NCI-H2227 treated with DMSO at 0.1 percent for 48 hours (cell line): Measurements from ENCODE around the gene DCTN3.

Source experiments
- DNase-seq: peaks from one replicate; lab custom pipeline; 2025; lab: John Stamatoyannopoulos, UW

DCTN3 gene

GRCh38 chr9:34620061-34620994 is at the start of gene DCTN3:
Gene DCTN3, minus strand, starts transcription at chr9:34620495. Its CDS starts 31 bp downstream, at chr9:34620464.
- DNase-seq, result peak; percentile 87

- DNase-seq, result peak; percentile 89
Measured at GRCh38 chr9:34665381-34666250, 45.3 kb upstream of the DCTN3 start.

GRCh38 chr9:34665067-34665380 is 44.7 kb upstream of the DCTN3 start:
- no peak for DNase-seq

- DNase-seq, result peak; percentile 3
Measured at GRCh38 chr9:34664281-34665066, 44.2 kb upstream of the DCTN3 start.

GRCh38 chr9:34663303-34663605 is 43.0 kb upstream of the DCTN3 start:
- DNase-seq, result no peak

GRCh38 chr9:34662526-34663302 is 42.4 kb upstream of the DCTN3 start, which contains the start of gene CCL27:
Gene CCL27, minus strand, starts transcription at chr9:34662657. Its CDS starts 24 bp downstream, at chr9:34662633.
- DNase-seq, result no peak

- DNase-seq, result no peak
Measured at GRCh38 chr9:34659592-34660253, 39.4 kb upstream of the DCTN3 start.

- no peak for DNase-seq
Measured at GRCh38 chr9:34658461-34658860, 38.2 kb upstream of the DCTN3 start.

- no peak for DNase-seq
Measured at GRCh38 chr9:34656992-34657391, 36.7 kb upstream of the DCTN3 start.

GRCh38 chr9:34655394-34655793 is 35.1 kb upstream of the DCTN3 start:
- DNase-seq, result no peak

GRCh38 chr9:34654323-34655051 is 34.2 kb upstream of the DCTN3 start:
- no peak for DNase-seq

- no peak for DNase-seq
Measured at GRCh38 chr9:34653151-34654072, 33.1 kb upstream of the DCTN3 start.

- DNase-seq, result no peak
Measured at GRCh38 chr9:34652602-34653000, 32.3 kb upstream of the DCTN3 start.

- DNase-seq, result no peak
Measured at GRCh38 chr9:34651876-34652601, 31.7 kb upstream of the DCTN3 start, which contains the start of gene IL11RA. Gene IL11RA, plus strand, starts transcription at chr9:34652185. Its CDS starts 3,033 bp downstream, at chr9:34655218.

- DNase-seq, result no peak
Measured at GRCh38 chr9:34651321-34651720, 31.0 kb upstream of the DCTN3 start.

- no peak for DNase-seq
Measured at GRCh38 chr9:34650816-34651215, 30.5 kb upstream of the DCTN3 start.

GRCh38 chr9:34648673-34649072 is 28.4 kb upstream of the DCTN3 start:
- no peak for DNase-seq

- no peak for DNase-seq
Measured at GRCh38 chr9:34647651-34648050, 27.4 kb upstream of the DCTN3 start.
